HL-60/S4 treated with phorbol 12-myristate 13-acetate at 8.2 ng/mL for 4 days and 3 days (cell line): ENCODE data around the gene CCDC81.
"Not testable (repeated sequence)": the region's sequence is repeated elsewhere in the genome, so short reads cannot be mapped to it uniquely, and the experiment has no call there.

Experiments used
- in situ Hi-C: fragments of 300-500 bp; cut with MboI; formaldehyde crosslinking; loops from 2 replicates; pipeline ENCODE4 v1.15.0; 2022; ENCODE audit warnings: low sequenced_read_pairs

The CCDC81 gene

DNA sequence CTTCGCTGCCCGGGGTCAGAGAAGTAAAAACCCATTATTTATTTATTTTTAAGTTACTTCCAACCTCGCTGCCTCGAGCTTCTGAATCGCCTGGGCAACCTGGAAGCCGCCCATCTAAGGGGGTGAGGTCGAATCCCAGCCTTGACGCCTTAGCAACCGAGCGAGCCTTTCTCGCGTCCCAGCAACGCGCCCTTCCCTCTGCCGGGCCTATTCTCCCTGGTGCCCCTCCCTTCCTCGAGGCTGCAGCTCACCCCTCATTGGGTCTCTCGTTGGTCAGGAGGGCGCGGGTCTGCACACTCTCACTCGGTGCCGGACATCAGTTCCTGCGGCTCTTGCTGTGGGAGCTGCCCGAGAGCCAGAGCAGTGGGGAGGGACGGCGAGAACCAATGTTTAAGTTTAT is at the start of gene CCDC81:
CCDC81 (plus strand) TSS at position 302 of the 400 bp plus-strand sequence. CDS start 277 bp downstream, outside the sequence.
- in situ Hi-C loops: no loop called here

DNA sequence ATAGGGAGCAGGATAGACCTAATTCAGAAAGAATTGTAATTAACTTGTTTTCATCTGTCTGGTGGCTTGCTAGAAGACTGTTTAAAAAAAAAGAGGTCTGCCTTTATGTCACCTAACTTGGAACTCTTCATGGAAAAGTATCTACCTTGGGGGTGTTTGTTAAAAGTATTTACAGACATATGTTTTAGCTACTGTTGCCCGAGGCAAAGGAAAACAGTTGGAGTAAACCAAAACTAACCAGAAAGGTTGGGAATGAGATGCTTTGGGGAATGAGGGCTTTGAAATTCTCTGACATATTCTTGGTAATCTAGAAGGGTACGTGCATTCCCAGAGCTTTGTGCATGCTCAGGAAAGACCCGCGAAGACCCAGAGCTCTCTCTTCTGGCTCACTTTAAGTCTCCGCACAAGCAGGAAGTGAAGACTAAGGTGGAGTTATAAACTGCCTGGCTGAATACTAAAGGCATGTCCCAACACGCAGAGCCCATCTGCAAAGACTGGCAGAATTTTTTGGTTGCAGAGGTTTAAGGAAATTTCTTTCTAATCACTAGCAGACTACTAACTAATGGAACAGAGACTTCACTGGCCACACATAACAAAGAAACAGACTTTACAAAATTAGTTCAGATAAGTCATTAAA is 39.4 kb upstream of the CCDC81 start:
- in situ Hi-C loops: no loop called here

DNA sequence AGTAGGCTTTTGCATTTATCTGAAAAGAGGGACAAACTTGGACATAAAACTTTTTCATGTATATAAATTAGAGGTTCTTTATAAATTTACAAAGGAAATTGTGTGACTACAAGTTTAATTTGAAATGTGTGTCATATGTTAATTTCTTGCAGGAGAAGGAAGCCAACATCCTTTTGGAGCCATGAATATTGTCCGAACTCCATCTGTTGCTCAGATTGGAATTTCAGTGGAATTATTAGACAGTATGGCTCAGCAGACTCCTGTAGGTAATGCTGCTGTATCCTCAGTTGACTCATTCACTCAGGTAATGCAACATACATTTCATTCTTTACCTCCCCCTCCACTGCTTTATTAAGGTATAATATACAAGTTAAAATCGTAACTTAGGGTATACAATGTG is 37.5 kb upstream of the CCDC81 start:
- in situ Hi-C loops: no loop called here

DNA sequence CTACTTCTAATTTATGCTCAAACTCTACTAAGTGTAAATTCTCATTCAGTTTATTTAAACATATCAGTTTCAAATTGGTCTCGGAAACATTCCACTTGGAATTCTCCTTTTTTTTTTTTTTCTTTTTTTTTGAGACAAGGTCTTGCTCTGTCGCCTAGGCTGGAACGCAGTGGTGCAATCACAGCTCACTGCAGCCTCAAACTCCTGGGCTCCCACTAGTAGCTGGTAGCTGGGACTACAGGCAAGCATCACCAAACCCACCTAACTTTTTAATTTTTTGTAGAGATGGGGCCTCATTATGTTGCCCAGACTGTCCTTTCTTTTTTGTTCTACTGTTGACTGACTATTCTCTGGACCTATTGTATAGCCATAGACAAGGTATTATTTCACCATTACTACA is 33.3 kb upstream of the CCDC81 start:
- in situ Hi-C loops: no loop called here

DNA sequence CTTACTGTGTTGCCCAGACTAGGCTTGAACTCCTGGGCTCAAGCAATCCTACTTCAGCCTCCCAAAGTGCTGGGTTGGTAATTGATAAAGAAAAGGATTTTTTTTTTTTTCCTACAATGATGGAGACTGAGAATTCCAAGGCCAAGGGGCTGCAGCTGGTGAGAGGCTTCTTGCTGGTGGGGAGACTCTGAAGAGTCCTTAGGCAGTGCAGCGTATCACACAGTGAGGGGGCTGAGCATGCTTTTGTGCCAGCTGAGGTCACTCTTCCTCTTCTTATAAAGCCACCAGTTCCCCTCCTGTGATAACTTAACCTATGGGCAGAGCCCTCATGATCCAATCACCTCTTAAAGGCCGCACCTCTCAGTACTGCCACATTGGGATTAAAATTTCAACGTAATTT is 28.2 kb upstream of the CCDC81 start:
- in situ Hi-C loops: no loop called here

DNA sequence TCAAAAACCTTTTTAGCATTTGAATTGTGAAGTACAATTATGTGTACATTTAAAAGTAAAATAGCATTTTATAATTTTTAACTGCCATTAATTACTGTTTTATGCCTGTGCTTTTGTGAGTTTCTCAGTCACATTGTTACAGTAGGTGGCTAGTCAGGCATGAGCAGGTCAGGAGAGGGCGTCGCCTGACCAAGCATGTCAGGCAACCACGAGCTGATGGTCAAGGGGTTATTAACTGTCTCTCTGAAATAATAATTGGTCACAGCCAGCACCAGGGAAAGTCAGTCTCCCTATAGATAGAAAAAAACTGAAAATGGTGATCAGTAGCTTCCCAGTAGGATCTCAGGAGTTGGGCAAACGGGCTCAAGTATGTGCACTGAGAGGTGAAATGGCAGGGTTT is 19.4 kb upstream of the CCDC81 start:
- in situ Hi-C loops: no loop called here

DNA sequence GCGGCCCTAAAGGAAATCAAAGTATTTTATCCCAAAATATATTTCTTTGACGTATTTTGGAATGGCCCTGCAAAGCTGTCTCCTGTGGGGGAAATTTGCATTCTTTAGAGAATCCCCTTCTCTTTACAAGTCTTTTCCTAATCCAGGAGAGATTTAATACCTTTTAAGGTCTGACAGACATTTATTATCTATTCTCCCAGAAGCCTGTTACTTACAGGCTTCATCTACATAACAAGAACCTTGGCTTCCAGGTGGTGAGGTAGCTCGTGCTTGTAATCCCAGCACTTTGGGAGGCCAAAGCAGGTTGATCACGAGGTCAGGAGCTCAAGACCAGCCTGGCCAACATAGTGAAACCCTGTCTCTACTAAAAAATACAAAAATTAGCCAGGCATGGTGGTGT is 17.3 kb upstream of the CCDC81 start:
- in situ Hi-C loops: not testable (repeated sequence)

DNA sequence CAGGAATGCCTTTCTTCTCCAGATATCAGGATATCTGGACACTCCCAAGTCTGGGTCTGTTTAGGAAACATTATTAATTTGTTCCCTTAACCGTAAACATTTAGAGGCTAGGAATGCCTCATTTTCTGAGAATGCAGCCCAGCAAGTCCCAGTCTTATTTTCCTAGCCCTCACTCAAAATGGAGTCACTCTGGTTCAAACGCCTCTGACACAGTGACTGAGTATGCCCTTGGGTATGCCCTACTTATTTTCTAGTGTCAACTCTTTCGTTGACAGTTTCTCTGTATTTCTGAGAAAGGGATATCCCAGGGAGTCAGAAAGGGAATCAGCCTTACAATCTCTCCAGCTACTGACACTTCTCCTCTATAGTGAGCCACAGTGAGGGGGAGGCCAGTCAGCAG is 16.0 kb upstream of the CCDC81 start:
- in situ Hi-C loops: no loop called here

DNA sequence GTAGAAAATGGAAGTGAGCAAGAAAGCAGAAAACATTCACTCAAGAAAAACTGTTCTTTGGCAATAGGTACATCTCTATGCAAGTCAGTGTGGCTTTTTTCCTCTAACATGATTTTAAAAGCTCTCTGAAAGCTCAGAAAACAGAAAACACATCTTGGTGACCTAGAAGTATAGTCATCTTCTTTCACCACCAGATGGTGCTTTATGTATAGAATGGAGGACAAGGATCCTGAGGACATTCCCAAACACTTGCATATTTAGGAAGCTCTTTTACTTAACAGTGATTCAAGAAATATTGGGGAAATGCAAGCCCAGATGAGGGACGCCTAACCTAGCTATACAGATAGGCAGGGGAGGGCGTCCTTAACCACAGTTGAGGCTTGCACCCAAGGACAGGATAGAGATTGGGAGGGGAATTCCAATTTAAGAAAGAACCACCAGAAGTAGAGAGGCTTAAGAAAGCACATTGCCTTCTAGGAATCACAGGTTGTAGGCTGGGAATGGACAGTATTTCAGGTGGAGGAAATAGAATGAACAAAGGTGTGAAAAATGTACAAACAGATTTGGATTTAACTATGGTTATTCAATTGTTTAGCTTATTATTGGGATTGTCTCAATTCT is 13.8 kb upstream of the CCDC81 start:
- in situ Hi-C loops: no loop called here

DNA sequence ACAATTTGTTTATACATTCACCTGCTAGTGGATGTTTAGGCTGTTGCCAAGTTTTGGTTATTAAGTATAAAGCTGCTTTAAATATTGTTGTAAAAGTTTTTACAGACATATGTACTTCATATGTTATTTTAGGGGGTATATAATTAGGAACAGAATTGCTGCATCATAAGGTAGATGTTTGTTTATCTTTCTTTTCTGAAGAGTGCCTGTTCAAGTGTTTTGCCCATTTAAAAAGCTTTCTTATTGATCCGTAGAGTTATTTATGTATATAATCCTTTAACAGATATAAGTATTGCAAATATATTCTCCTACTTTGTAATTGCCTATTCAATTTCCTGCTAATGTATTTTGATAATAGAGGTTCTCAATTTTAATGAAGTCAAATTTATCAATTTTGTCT is 11.3 kb upstream of the CCDC81 start:
- in situ Hi-C loops: no loop called here

DNA sequence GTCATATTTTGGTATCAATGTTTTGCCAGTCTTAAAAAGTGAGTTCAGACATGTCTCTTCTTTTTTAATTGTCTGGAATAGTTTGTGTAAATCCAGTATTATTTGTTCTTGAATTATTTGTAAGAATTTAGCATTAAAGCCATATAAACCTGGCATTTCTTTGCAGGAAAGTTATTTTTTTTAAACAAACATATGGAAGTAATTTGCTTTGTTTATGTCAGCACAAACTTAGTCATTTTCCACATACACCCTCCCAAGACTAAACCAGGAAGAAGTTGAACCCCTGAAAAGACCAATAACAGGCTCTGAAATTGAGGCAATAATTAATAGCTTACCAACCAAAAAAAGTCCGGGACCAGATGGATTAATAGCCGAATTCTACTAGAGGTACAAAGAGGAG is 9.1 kb upstream of the CCDC81 start:
- in situ Hi-C loops: no loop called here

DNA sequence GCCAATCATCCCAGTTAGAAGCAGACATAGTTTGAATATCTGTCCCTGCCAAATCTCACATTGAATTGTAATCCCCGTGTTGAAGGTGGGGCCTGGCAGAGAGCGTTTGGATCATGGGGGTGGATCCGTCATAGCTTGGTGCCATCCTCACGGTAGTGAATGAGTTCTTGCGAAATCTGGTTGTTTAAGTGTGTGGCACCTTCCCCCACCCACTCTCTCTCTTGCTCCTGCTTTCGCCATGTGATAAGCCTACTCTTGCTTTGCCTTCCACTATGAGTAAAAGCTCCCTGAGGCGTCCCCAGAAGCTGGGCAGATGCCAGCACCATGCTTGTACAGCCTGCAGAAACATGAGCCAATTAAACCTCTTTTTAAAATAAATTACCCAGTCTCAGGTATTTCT is 5.0 kb upstream of the CCDC81 start:
- in situ Hi-C loops: no loop called here

DNA sequence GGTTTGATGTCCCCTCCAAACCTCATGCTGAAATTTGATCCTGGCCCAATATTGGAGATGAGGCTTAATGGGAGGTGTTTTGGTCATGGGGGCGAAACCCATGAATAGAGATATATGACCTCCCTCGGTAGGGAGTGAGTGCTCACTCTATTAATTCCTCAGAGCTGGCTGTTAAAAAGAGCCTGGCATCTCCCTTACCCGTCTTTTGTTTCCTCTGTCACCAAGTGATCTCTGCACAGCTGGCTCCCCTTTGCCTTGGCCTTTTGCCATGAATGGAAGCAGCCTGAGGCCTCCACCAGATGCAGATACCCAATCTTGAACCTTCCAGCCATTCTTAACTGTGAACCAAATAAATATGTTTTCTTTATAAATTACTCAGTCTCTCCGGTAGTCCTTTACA is 4.5 kb upstream of the CCDC81 start:
- in situ Hi-C loops: no loop called here

DNA sequence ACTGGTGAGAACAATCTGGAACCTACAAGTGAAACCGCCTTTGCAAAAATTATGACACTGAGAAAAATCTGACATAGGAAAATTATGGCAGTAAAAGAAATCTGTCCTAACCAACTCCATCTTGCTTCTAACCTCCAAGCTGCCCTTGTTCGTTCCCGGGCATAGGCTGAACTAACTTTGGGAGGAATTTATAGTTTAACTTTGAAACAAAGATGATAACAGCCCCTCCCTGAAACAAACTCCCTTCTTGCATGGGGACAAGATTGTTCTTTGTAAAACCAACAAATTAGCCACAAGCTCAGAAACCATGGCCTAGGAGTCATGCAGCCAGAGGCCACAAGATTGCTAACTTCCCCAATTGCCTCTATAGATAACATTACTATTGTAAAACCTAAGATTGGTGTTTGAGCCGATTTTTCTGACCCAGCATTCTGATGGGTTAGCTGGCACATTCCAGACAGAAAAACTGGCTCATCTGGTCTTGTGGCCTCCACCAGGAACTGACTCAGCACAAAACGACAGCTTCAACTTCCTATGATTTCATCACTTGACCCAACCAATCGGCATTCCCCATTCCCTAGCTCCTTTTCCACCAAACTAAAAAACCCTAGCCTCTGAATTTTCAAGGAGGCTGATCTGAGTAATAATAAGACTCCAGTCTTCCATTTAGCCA is 3.6 kb upstream of the CCDC81 start:
- in situ Hi-C loops: no loop called here

DNA sequence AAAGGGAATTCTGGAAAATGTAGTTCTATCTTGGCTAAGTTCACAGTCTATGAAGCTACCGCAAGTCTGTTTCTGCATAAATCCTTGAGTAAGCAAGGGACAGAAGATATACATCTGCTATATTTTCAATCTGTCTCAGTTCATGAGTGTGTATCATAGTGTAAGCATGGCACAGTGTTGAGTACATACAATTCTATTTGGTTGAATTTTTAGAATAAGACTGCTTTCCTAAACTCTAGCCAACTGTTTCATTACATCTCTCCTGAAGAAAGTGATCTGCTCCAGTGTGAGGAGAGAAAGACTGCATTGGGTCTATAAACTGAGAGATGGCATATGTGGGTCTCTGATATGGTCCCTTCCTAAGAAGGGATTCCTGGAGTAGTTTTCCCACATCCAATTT is 2.6 kb upstream of the CCDC81 start:
- in situ Hi-C loops: no loop called here

DNA sequence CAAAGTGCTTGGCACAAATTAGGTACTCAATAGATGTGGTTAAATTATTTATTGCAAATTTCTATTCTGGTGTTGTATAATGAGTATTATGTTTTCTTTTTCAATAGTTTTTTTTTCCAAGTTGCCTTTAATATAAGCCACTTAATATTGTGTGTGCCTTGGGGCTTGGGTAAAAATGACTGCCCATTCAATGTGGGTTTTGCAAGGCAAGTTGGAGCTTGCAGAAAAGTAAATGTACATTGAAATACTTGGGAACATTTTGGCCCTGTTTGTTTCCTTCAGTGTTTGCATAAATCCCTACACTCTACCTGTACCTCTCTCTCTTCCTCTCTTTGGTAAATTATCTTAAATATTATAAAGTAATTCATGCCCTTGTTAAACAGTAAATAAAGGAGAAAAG is 2.1 kb upstream of the CCDC81 start:
- in situ Hi-C loops: no loop called here

DNA sequence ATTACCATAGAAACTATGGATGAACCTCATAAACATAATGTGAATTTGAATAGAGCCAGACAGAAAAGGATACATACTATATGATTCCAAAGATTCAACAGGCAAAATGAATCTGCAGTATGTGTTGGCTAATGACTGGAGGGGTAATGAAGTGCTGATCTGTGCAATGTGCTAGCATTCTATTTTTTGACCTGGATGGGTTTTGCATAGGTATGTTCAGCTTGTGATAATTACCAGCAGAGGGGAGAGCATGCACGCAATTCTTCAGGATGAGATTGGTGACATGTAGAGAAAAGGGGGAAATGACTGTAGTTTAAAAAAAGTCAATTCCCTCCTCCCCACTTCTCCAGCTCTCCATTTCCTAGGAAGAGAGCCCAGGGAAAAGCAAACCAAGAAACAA is 618 bp upstream of the CCDC81 start:
- in situ Hi-C loops: no loop called here

DNA sequence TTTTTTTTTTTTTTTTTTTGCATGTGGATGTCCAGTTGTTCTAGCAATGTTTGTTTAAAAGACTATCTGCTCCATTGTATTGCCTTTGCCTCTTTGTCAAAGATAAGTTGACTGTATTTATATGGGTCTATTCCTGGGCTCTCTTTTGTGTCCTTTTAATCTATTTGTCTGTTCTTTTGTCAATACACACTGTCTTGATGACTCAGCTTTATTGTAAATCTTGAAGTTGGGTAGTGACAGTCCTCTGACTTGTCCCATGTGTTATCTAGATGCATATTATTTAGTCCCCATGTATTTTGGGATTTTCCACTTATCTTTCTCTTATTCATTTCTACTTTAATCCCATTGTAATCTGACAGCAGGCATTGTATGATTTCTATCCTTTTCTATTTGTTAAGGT is 3.3 kb downstream of the CCDC81 start:
- in situ Hi-C loops: no loop called here

DNA sequence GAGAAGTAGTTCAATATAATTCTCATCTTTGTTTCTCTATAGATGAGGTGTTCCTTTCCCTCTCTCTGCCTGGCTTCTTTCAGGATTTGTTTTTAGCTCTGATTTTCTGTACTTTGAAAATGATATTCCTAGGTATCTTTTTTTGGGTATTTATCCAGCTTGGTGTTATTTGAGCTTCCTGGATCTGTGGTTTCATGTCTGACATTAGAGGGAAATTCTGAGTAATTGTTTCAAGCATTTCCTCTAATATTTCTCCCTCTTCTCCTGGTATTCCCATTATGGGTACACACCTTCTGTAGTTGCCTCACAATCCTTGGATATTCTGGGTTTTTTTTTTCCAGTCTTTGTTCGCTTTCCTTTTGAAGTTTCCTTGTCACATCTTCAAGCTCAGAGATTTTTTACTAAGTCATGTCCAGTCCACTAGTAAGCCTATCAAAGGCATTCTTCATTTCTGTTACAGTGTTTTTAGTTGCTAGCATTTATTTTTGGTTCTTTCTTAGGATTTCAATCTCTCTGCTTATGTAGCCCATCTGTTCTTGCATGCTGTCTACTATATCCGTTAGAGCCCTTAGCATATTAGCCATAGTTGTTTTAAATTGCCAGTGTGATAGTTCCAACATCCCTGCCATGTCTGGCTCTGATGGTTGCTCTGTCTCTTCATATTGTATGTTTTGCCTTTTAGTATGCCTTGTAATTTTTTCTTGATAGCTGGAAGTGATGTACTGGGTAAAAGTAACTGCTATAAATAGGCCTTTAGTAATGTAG is 5.8 kb downstream of the CCDC81 start:
- in situ Hi-C loops: no loop called here

DNA sequence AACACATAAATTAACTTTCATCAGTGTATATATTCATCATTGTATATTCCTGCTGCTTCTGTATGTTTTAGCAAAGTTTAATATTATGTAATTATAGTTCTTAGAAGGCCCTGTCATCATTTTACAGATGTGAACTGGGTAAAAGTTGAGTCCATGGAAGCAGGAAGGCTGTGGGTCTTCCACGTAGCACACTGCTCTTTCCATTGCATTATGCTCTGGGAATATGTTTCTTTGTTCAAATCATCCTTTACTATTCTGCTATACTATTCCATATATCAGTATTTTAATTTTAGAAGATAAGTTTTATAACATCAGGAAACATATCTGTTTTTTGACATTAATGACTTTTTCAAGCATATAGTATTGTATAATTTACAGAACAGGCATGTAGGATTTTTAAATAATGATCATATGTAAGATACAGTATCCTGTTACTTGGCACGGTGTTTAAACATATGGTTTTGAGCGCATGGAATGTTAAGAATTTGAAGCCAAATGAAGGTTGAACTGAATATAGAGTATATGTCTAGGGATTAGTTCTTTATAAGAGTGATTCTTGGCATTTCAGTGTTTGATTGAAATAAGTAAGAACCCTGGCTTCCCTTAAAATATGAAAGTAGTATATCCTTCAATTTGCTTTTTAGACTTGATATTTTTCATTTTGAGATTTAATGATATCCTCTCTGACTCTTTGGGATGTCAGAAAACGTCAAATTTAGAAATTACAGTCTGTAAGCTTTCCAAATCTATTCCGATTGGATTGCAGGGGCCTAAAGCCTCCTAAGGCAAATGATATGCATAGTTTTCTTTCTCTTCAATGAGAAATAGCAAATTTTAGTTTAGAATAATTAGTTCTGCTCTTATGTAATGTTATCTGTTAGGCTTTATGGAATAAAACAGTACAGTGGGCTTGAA is 8.6 kb downstream of the CCDC81 start:
- in situ Hi-C loops: no loop called here

DNA sequence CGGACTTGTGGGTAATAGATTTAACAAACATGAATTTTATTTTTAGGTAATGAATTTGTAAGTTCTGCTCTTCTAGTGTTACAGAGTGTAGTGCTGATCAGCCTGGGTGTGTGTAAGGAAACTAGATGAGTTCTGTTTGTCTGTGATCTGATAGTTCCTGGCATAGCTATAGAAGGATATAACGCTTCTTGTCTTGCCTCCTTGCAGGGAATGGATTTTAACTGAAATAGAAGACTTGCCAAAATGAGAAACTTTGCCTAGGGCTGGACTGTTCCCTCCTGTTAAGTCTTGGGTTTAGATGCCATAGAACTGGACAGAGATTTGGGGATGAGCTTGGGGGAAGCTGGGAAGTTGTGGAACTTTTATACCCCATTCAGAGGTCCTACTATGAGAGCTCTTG is 11.6 kb downstream of the CCDC81 start:
- in situ Hi-C loops: no loop called here
